Measurements from ENCODE around the gene TMEM141. TPM values are rescaled to one million over a fixed set of nuclear protein-coding genes. Genes with fewer than 3 reads are reported as not detected.
A peak's percentile ranks its signal among the peaks of the same experiment; 100 is the strongest.
"Not testable (repeated sequence)": the region's sequence is repeated elsewhere in the genome, so short reads cannot be mapped to it uniquely, and the experiment has no call there.

The TMEM141 gene
- total RNA-seq, 1 experiment from 2014 or later: 70.4 TPM

DNA sequence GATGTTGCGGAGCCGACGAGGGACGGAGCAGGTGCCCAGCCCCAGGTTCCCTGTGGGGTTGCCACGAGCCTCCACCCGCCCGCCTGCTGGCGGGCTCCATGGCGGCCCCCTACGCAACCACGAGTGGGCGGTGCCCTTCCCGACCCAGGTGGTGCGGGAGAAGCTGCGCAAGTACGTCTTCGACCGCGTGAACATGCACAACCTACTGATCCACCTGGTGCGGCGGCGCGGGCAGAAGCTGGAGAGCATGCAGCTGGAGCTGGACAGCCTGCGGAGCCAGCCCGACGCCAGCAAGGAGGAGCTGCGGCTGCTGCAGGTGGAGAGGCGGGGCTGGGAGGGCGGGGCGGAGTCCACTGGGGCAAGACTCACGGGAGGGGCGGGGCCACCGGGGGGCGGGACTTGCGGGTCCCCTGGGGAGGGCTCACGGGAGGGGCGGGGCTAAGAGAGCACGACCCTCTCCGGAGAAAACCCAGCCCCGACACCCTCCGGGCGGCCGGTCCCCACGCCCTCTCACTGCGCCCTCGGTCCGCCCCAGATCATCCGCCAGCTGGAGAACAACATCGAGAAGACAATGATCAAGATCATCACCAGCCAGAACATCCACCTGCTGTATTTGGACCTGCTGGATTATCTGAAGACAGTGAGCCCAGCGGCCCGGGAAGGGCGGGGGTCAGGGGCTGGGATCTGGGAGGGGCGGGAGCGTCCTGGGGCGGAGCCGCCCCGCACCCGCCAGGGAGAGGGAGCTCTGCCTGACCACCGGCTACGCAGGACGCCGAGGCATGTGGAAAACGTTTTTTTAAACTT, 8.9 kb downstream of the TMEM141 start:
- BruUV-seq (replicated peaks): no TSS peak
- Mint-ChIP-seq H3K4me1 (ENCODE audit: insufficient read depth, unreplicated experiment) (peaks cover 14% of the 10 kb centered on the region), H3K9me3 (ENCODE audit: unreplicated experiment) (no peaks in the 10 kb centered on the region), H3K4me3 (ENCODE audit: unreplicated experiment) (peak overlapping the region; percentile 68), H3K27me3 (ENCODE audit: insufficient read depth, unreplicated experiment) (no peaks in the 10 kb centered on the region), H3K36me3 (ENCODE audit: insufficient read depth, unreplicated experiment) (peaks cover 7% of the 10 kb centered on the region), H3K27ac (ENCODE audit: low read depth, unreplicated experiment) (no peak overlapping the region)
- no peak for TF ChIP-seq CTCF (IDR thresholded peaks at IDR 0.05; ENCODE audit: unreplicated experiment)
- intact Hi-C loops (cut with micrococcal nuclease): no loop called here
- ChIA-PET CTCF (interaction anchor here (0.6 to 1.0 kb wide), 3 partner anchors 201 to 246 kb away, joined by 3 to 4 read pairs (median 3); no protein-coding TSS in a partner anchor), POLR2A (interaction anchor here (0.7 to 1.8 kb wide), 8 partner anchors 9 to 1181 kb away, joined by 3 to 8 read pairs (median 4); partner anchors contain the start of gene TMEM141)
- peak; percentile 85 for DNase-seq (ENCODE audit: unreplicated experiment)

- BruUV-seq (replicated peaks): no TSS peak
- Mint-ChIP-seq H3K27me3 (ENCODE audit: insufficient read depth, unreplicated experiment) (no peaks in the 10 kb centered on the region), H3K27ac (ENCODE audit: low read depth, unreplicated experiment) (no peak overlapping the region), H3K4me1 (ENCODE audit: insufficient read depth, unreplicated experiment) (peaks cover 14% of the 10 kb centered on the region), H3K9me3 (ENCODE audit: unreplicated experiment) (no peaks in the 10 kb centered on the region), H3K36me3 (ENCODE audit: insufficient read depth, unreplicated experiment) (peaks cover 7% of the 10 kb centered on the region), H3K4me3 (ENCODE audit: unreplicated experiment) (no peak overlapping the region)
- no peak for DNase-seq (ENCODE audit: unreplicated experiment)
- TF ChIP-seq CTCF (IDR thresholded peaks at IDR 0.05; ENCODE audit: unreplicated experiment): no peak
- intact Hi-C loops (cut with micrococcal nuclease): no loop called here
- POLR2A ChIA-PET: interaction anchor here (0.7 to 2.1 kb wide), 4 partner anchors 8 to 36 kb away, joined by 3 to 12 read pairs (median 4); partner anchors contain the start of gene TMEM141
- CTCF ChIA-PET: interaction anchor here (0.8 to 3.1 kb wide), 2 partner anchors 10 to 40 kb away, joined by 5 to 12 read pairs; partner anchors contain the start of gene AJM1
Observed at GRCh38 chr9:136802321-136802720, 11.2 kb downstream of the TMEM141 start.

DNA sequence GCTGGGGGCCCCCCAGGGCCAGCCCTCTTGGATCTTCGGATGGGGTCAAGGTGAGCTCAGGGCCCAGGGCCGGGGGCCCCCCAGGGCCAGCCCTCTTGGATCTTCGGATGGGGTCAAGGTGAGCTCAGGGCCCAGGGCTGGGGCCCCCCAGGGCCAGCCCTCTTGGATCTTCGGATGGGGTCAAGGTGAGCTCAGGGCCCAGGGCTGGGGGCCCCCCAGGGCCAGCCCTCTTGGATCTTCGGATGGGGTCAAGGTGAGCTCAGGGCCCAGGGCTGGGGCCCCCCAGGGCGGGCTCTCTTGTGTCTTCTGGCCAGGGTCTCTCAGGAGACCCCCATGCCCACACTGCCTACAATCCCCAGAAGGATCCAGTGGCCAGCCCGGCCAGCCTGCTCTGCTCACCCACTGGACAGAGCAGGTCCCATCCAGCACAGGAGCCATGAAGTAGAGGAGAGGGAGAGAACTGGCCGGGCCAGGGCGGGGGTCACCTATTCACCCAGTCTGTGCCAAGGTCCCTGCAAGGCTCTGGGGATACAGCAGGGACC, 11.9 kb downstream of the TMEM141 start:
- CTCF ChIA-PET: interaction anchor here (0.6 to 3.1 kb wide), 2 partner anchors 11 to 317 kb away, joined by 3 to 12 read pairs; no protein-coding TSS in a partner anchor
- BruUV-seq (replicated peaks); H3K4me3 Mint-ChIP-seq (ENCODE audit: unreplicated experiment); intact Hi-C loops (cut with micrococcal nuclease); H3K27ac Mint-ChIP-seq (ENCODE audit: low read depth, unreplicated experiment); H3K36me3 Mint-ChIP-seq (ENCODE audit: insufficient read depth, unreplicated experiment); H3K9me3 Mint-ChIP-seq (ENCODE audit: unreplicated experiment); DNase-seq (ENCODE audit: unreplicated experiment); H3K27me3 Mint-ChIP-seq (ENCODE audit: insufficient read depth, unreplicated experiment): not testable (repeated sequence)
- peaks cover 14% of the 10 kb centered on the region for H3K4me1 Mint-ChIP-seq (ENCODE audit: insufficient read depth, unreplicated experiment)
- POLR2A ChIA-PET: interaction anchor here (0.8 to 2.1 kb wide), 2 partner anchors 9 to 11 kb away, joined by 3 to 12 read pairs; partner anchors contain the start of gene TMEM141

GRCh38 chr9:136803551-136804508, 12.7 kb downstream of the TMEM141 start:
- peak overlapping the region; percentile 66 for H3K27ac Mint-ChIP-seq (ENCODE audit: low read depth, unreplicated experiment)
- no peaks in the 10 kb centered on the region for H3K27me3 Mint-ChIP-seq (ENCODE audit: insufficient read depth, unreplicated experiment)
- H3K36me3 Mint-ChIP-seq (ENCODE audit: insufficient read depth, unreplicated experiment): peaks cover 7% of the 10 kb centered on the region
- intact Hi-C loops (cut with micrococcal nuclease): no loop called here
- ChIA-PET CTCF (interaction anchor here (0.6 to 3.1 kb wide), 2 partner anchors 12 to 318 kb away, joined by 3 to 12 read pairs; no protein-coding TSS in a partner anchor), POLR2A (no interaction called here)
- no peak overlapping the region for H3K4me3 Mint-ChIP-seq (ENCODE audit: unreplicated experiment)
- peaks cover 14% of the 10 kb centered on the region for H3K4me1 Mint-ChIP-seq (ENCODE audit: insufficient read depth, unreplicated experiment)
- no TSS peak for BruUV-seq (replicated peaks)
- H3K9me3 Mint-ChIP-seq (ENCODE audit: unreplicated experiment): no peaks in the 10 kb centered on the region
- no peak for TF ChIP-seq CTCF (IDR thresholded peaks at IDR 0.05; ENCODE audit: unreplicated experiment)
- no peak for DNase-seq (ENCODE audit: unreplicated experiment)

Measured in MCF 10A (cell line).